NB4 (cell line): Measurements from ENCODE around the gene FGD3.
"Not testable (repeated sequence)": the region's sequence is repeated elsewhere in the genome, so short reads cannot be mapped to it uniquely, and the experiment has no call there.

ENCODE experiments used
- CTCF ChIP-seq: IDR thresholded peaks from one replicate; pipeline ENCODE4 v1.5.1; 2012; ENCODE audit warnings: low read depth, low read length
- MYC ChIP-seq: IDR thresholded peaks from 2 replicates; pipeline ENCODE4 v1.6.1; 2011; ENCODE audit warnings: low read depth, low read length
- POLR2A ChIP-seq: IDR thresholded peaks from 2 replicates; pipeline ENCODE4 v1.6.1; 2011; ENCODE audit warnings: mild to moderate bottlenecking; ENCODE audit not compliant: insufficient read length; ENCODE audit errors: extremely low read depth

- TF ChIP-seq CTCF, MYC, POLR2A: not testable (repeated sequence)
These were observed 42.2 kb upstream of the FGD3 start for GRCh38 chr9:92905137-92905536.
